Neural cell (in vitro differentiated cells): ENCODE results near the gene ELK3. TPM values are rescaled to one million over a fixed set of nuclear protein-coding genes. Genes with fewer than 3 reads are reported as not detected.

ENCODE experiments used
- H2AFZ ChIP-seq: fragments of 200-600, 300-800 bp; sonication (generic), shearing (Covaris generic); 2 replicates; pipeline ENCODE4 v1.6.0; 2014; ENCODE audit warnings: low read depth, mild to moderate bottlenecking, antibody characterized with exemption, low read length, moderate library complexity
- H3F3A ChIP-seq: fragments of 200-600 bp; shearing (Covaris generic); 2 replicates; pipeline ENCODE4 v1.6.1; 2016; ENCODE audit warnings: mild to moderate bottlenecking, moderate library complexity, mixed read lengths, antibody characterized with exemption, low read length; ENCODE audit not compliant: insufficient read depth, poor library complexity, severe bottlenecking
- H3K27ac ChIP-seq: fragments of 200-600, 300-800 bp; sonication (generic), shearing (Covaris generic); 2 replicates; pipeline ENCODE4 v1.5.1; 2014; ENCODE audit warnings: mild to moderate bottlenecking, low read length, moderate library complexity
- H3K27me3 ChIP-seq: fragments of 300-800, 200-600 bp; sonication (generic), shearing (Covaris generic); 2 replicates; pipeline ENCODE4 v1.6.0; 2014; ENCODE audit warnings: mild to moderate bottlenecking, low read depth, low read length, moderate library complexity; ENCODE audit not compliant: insufficient read depth
- H3K36me3 ChIP-seq: fragments of 300-800, 200-600 bp; sonication (generic), shearing (Covaris generic); 2 replicates; pipeline ENCODE4 v1.5.1; 2014; ENCODE audit warnings: mild to moderate bottlenecking, antibody characterized with exemption, low read length, moderate library complexity; ENCODE audit not compliant: insufficient read depth
- H3K4me2 ChIP-seq: fragments of 300-800, 200-600 bp; sonication (generic), shearing (Covaris generic); 2 replicates; pipeline ENCODE4 v1.6.0; 2014; ENCODE audit warnings: mild to moderate bottlenecking, low read length
- H3K4me3 ChIP-seq: fragments of 300-800, 200-600 bp; sonication (generic), shearing (Covaris generic); 2 replicates; pipeline ENCODE4 v1.5.1; 2014; ENCODE audit warnings: mild to moderate bottlenecking, low read length, moderate library complexity
- H3K79me2 ChIP-seq: fragments of 200-600 bp; shearing (Covaris generic); replicated peaks from 2 replicates; pipeline ENCODE4 v1.6.0; 2014; ENCODE audit warnings: mild to moderate bottlenecking, low read length, moderate library complexity; ENCODE audit not compliant: insufficient read depth
- H3K9ac ChIP-seq: fragments of 300-800, 200-600 bp; sonication (generic), shearing (Covaris generic); 2 replicates; pipeline ENCODE4 v1.6.1; 2016; ENCODE audit warnings: mild to moderate bottlenecking, low read length, mixed read lengths
- H3K9me2 ChIP-seq: fragments of 200-600 bp; shearing (Covaris generic); 2 replicates; pipeline ENCODE4 v1.6.1; 2016; ENCODE audit warnings: mild to moderate bottlenecking, low read length, mixed read lengths; ENCODE audit not compliant: insufficient read depth
- H3K9me3 ChIP-seq: fragments of 200-600, 300-800 bp; sonication (generic), shearing (Covaris generic); 2 replicates; pipeline ENCODE4 v1.6.1; 2016; ENCODE audit warnings: mild to moderate bottlenecking, mixed run types, low read length, moderate library complexity, mixed read lengths
- H4K20me1 ChIP-seq: fragments of 200-600 bp; shearing (Covaris generic); 2 replicates; pipeline ENCODE4 v1.6.1; 2016; ENCODE audit warnings: mild to moderate bottlenecking, mixed run types; ENCODE audit not compliant: insufficient read depth
- CTCF ChIP-seq: fragments of 450-650 bp; IDR thresholded peaks from 2 replicates; pipeline ENCODE4 v1.5.1; 2014; ENCODE audit warnings: antibody characterized with exemption, mild to moderate bottlenecking, moderate library complexity; ENCODE audit not compliant: poor library complexity, severe bottlenecking
- EP300 ChIP-seq: fragments of 450-650 bp; conservative IDR thresholded peaks from 2 replicates; pipeline ENCODE4 v1.6.1; 2014; ENCODE audit warnings: antibody characterized with exemption, mild to moderate bottlenecking, moderate library complexity; ENCODE audit not compliant: poor library complexity, severe bottlenecking
- EZH2 ChIP-seq: fragments of 200-600, 300-800 bp; shearing (Covaris generic), sonication (generic); IDR thresholded peaks from 2 replicates; pipeline ENCODE4 v1.6.1; 2014; ENCODE audit warnings: antibody characterized with exemption, low read length, borderline replicate concordance, mild to moderate bottlenecking; ENCODE audit not compliant: insufficient read depth, poor library complexity, severe bottlenecking
- MXI1 ChIP-seq: fragments of 450-650 bp; conservative IDR thresholded peaks from 2 replicates; pipeline ENCODE4 v1.6.1; 2014; ENCODE audit warnings: antibody characterized with exemption, mild to moderate bottlenecking; ENCODE audit not compliant: poor library complexity, severe bottlenecking
- POLR2AphosphoS5 ChIP-seq: IDR thresholded peaks from 2 replicates; pipeline ENCODE4 v1.6.1; 2012
- RAD21 ChIP-seq: fragments of 450-650 bp; conservative IDR thresholded peaks from 2 replicates; pipeline ENCODE4 v1.6.1; 2014; ENCODE audit warnings: antibody characterized with exemption, mild to moderate bottlenecking, moderate library complexity
- REST ChIP-seq: IDR thresholded peaks from 2 replicates; pipeline ENCODE4 v1.6.1; 2012; ENCODE audit warnings: borderline replicate concordance
- SMC3 ChIP-seq: fragments of 450-650 bp; conservative IDR thresholded peaks from 2 replicates; pipeline ENCODE4 v1.6.1; 2014; ENCODE audit warnings: antibody characterized with exemption, mild to moderate bottlenecking, moderate library complexity; ENCODE audit not compliant: poor library complexity
- TAF1 ChIP-seq: IDR thresholded peaks from 2 replicates; pipeline ENCODE4 v1.6.1; 2012; ENCODE audit warnings: low read depth
- polyA plus RNA-seq: library from polyadenylated mRNA; depleted of rRNA; stranded (reverse); fragments of >200 nt; gene quantifications from 2 replicates; pipeline ENCODE4 v1.2.3, GENCODE V29; 2014

ELK3 gene
- polyA plus RNA-seq, 1 donor from 2014 or later: 0.10 TPM

GRCh38 chr12:96192926-96193573, 1.1 kb upstream of the ELK3 start:
- no peak for TF ChIP-seq TAF1
- TF ChIP-seq CTCF: no peak
- TF ChIP-seq SMC3: no peak
- no peak for TF ChIP-seq EP300
- TF ChIP-seq RAD21: no peak
- no peak for TF ChIP-seq POLR2AphosphoS5
- no peak for TF ChIP-seq REST
- TF ChIP-seq EZH2: no peak
- no peak for TF ChIP-seq MXI1
- peaks cover 46% of the 10 kb centered on the region for H3K27me3 ChIP-seq

GRCh38 chr12:96194576-96194889, 358 bp downstream of the ELK3 start:
- peak overlapping the region; percentile 92 for H3K4me2 ChIP-seq
- H3K9ac ChIP-seq: no peak overlapping the region
- no peaks in the 10 kb centered on the region for H3K9me3 ChIP-seq
- H3K27ac ChIP-seq: no peak overlapping the region
- no peaks in the 10 kb centered on the region for H3K9me2 ChIP-seq
- no peak for TF ChIP-seq MXI1
- no peak for TF ChIP-seq EP300
- no peak for TF ChIP-seq SMC3
- no peak for TF ChIP-seq POLR2AphosphoS5
- no peak for TF ChIP-seq CTCF
- no peak for TF ChIP-seq TAF1
- no peak for TF ChIP-seq REST
- no peak for TF ChIP-seq RAD21
- no peak for TF ChIP-seq EZH2
- no peaks in the 10 kb centered on the region for H4K20me1 ChIP-seq
- H2AFZ ChIP-seq: no peak overlapping the region
- H3K79me2 ChIP-seq: no peaks in the 10 kb centered on the region
- H3K36me3 ChIP-seq: no peaks in the 10 kb centered on the region
- H3K4me3 ChIP-seq: peak overlapping the region; percentile 69
- H3F3A ChIP-seq: no peaks in the 10 kb centered on the region
- H3K27me3 ChIP-seq: peaks cover 50% of the 10 kb centered on the region

More at GRCh38 chr12:96192926-96193573, 1.1 kb upstream of the ELK3 start:
- Histone ChIP-seq H3F3A (no peaks in the 10 kb centered on the region), H3K9ac (no peak overlapping the region), H3K9me3 (no peaks in the 10 kb centered on the region), H3K27ac (no peak overlapping the region), H3K79me2 (no peaks in the 10 kb centered on the region), H4K20me1 (no peaks in the 10 kb centered on the region), H3K9me2 (no peaks in the 10 kb centered on the region), H2AFZ (no peak overlapping the region), H3K4me2 (no peak overlapping the region), H3K4me3 (no peak overlapping the region), H3K36me3 (no peaks in the 10 kb centered on the region)
